UCSD-AML1 (cell line): ENCODE data around the gene TEKT3.

ENCODE experiments used
- DNase-seq: peaks from one replicate; lab custom pipeline; 2025; ENCODE audit not compliant: unreplicated experiment; lab: John Stamatoyannopoulos, UW

The TEKT3 gene

DNA sequence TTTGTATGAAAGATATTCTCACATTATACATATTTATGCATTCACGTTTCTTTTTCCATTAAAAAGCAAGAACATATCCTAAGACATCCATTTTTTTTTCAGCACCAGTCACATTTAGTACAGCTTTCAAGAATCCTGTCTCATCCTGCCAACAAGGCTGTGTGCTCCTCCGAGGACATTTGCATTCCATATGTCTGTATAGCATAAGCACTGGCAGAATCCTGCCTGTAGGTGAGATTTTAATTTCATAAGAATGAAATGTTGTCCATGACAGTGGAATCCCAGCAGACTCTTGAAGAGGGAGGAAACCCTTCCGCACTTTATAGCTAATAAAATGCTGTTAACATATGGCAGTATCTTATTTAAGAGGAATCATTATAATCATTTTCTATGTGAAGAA, 73.4 kb downstream of the TEKT3 start:
- DNase-seq: no peak

DNA sequence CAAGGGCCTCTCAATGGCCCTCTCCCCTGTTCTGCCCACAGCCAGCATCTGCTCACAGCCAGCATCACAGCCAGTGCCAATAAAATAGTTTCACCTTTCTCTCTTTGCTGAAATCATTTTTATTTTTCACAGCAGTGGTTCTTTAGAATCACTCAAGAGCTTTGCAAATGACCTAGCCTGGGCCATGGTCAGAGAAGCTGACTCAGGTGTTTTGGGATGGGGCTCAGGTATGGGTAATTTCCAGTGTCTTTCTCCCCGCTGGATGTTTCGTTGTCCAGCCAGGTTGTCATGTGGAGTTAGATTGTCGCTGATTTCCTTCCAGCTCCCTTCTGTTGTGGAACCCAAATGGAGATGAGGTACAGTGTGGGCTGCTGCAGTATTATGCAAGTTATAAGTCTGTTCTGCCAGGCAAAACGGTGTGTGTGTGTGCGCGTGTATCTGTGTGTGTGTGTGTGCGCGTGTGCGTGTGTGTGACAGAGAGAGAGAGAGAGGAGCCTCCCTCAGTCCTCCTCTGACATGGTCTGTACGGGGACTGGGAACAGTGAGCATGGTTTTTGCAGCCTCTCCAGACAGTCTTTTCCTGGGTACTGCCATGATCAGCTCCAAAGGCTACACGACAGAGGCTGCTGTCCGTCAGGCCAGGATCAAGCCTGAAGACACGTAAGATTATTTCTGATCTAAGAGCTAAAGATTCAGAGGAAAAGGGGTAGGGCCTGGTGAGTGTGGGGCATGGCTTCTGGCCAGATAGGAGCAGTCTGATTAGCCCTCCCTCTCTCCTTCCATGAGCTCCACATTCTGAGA, 74.9 kb downstream of the TEKT3 start:
- DNase-seq: no peak

DNA sequence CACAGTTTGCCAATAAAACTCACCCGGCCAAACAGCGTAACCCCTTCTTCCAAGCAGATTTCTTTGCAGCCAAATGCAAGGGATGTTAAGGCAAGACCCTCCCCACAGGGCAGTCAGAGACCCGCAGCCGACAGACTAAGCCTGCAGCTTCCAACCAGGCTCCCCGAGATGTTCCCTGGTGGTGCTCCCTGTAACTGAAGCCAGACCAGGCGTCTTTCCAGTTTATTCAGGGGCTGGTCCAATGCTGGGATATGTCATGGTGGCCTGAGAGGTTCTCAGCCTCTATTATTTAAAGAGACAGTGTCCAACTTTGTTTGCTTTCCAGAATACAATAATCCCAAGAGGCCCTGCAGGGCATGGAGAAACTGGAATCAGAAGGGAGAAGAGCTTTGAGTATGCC, 76.3 kb downstream of the TEKT3 start, which contains the start of gene PMP22:
TSS of gene PMP22 (minus strand) at position 196 of the 400 bp plus-strand sequence. CDS start 4,599 bp downstream, outside the sequence.
- no peak for DNase-seq

DNA sequence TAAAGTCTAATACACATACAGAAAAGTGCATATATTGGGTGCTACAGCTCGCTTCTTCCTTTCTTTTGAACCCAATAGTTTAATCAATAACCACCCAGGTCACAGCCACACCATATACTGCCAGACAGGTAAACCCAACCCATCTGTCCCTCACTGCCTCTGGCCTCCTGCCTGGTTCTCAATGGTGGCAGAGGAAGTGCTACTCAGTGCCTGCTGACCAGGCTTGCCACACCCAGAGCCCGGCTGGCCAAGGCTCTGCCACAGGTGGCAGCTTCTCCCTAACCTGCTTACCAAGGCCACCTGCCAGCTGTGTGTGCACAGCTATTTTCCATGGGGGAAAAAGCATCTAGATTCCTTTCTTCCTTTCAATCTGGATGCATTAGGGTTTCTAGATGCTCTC, 76.9 kb downstream of the TEKT3 start:
- DNase-seq: no peak

DNA sequence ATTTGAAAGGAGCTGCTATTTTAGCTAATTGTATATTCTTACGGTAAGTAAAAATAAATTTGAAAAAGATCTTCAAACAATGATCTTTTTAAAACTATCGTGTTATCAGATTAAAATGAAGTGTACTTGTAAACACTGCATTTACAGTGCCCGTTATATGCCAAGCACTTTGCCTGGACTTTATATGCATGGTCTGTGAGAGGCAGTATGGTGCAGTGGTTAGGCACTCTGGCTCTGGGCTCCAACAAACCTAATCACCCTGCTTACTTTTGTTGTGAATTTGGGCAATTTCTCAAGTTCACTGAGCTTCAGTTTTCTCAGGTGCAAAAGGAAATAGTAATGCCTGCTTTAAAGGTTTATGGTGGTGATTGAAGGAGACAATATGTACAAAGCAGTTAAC, 77.7 kb downstream of the TEKT3 start:
- no peak for DNase-seq

DNA sequence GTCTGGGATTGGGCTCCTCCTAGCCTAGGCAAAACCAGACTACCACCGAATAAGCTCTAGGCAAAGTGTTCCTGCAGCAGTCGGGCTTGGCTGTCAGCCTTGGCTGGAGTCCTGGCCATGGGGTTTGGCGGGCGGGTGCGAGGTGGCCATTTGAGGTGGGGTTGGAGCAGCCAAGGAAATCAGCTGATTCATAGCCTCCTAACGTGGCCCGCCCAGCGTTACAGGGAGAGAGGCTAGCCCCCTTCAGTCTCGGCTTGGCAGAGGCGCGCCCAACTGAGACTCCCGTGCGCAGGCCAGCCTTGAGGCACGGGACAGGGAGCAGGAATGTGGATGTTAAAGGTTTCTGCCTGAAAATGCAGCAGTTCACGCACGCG, 78.2 kb downstream of the TEKT3 start:
- DNase-seq: no peak

DNA sequence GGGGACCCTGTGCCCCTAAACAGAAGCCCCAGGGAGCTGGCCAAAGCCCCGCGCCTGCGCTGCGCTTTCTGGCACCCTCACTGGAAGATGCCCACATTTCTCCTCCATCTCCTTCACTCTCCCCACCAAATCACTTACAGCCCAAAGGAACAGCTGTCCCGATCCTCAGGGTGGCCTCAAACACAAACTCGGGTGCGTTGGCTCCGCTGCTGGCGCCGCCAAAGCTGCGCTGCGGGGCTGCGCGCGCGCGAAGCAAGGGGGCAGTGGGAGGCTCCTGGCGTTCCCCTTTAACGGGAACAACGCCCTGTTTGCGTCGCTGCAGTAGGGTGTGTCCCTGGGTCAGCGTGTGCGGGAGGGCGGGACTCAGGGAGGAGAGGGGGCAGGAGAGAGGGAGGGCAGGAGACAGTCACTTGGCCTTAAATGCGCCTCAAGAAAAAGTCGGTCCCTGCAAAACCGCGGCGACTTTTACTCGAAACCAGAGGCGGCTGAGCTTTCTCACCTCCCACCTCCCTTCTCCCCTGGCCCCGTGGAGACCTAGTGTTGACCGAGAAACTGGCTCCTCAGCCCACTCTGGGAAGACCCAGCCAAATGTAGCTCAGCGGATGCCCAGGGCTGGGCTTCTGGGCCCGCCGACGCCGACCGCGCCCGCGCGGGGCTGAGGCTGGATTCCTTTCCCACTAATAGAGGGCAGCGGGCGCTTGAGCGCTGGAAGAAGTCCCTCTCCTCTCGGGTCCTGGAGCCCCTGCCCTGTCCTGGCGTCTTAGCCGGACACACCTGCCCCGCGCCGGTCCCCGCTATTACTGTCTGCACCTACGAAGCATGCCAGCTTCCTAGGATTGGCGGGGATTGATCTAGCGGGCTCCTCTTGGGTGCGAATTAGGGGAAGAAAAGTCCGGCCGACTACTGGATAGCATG, 78.8 kb downstream of the TEKT3 start:
- no peak for DNase-seq

DNA sequence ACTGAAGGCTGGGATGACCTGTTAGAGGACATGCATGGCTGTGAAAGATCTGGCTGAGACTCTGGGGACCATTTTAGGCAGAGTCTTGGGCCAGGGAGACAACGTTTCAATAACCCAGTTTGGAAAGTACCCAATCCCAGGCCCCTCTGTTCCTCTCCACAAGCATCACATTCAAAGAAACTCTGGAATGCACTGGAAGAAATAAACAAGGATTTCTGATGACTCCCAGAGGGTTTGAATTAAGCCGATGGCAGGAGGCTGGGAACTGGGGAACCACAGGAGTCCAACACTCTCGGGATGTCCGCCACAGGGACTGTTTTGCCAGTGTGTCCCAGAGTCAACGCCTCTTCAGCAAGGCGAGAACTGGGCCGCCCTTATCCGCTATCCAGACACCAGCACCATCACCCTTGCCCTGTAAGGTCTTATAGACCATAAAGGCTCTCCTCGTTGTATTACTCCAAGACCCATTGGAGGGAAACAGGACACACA, 79.6 kb downstream of the TEKT3 start:
- DNase-seq: no peak

DNA sequence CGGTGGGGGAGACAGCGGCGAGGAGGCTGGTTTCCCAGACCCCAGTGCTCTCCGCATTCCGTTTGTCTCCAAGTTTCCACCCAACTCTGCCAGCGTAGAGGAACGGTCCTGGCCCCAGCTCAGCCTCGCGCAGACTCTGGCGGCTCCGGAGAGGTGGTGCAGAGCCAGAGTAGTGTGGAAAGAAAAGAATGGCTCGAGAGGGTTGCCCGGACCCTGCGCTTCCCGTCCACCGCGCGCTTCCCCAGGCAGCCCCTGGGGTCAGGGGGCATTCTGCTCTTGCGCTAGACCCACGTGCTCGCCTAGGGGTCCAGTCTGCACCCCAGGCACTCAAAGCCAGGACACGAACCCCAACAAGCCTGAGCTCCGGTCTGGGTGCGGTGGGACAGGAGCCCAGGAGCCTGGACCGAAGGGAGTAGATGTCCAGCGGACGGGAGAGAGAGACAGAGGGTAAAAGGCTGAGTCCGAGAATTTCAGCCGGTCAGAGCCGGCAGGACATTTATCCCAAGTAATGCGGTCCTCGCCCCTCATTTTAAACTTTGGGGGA, 80.1 kb downstream of the TEKT3 start:
- no peak for DNase-seq

DNA sequence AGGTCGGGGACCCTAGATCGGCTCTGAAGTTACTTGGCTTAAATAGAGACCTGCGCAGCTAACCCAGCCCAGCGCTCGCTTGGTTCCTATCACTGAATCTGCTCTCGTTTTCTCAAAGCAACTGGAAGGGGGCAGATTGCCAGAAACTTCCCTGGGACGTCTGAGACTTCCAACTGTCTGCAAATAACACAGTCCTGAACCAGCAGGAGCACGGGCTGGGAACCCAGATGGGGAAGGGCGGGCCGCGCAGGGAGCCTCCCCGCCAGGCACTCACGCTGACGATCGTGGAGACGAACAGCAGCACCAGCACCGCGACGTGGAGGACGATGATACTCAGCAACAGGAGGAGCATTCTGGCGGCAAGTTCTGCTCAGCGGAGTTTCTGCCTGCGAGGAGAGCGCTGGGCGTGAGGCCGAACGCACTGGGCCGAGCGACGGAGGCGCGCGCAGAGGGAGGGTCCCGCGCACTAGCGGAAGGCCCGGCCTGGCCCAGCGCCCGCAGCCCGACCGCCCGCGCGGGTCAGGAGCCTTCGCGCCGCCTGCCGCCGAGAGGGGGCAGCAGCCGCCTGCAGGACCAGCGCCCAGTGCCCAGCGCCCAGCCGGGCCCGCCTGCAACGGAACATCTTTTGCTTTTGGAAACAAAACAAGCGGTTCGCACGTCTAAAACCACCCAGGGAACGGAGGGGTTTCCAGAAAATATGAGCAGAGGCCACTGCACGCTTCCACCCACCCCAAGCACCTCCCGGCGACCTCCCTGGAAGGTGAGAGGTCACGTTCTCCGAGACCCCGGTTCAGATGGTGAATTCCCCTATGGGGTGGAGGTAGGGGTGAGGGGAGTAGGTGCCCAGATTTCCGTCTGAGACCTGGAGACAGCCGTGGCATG, 80.8 kb downstream of the TEKT3 start:
- peak; percentile 69 for DNase-seq

DNA sequence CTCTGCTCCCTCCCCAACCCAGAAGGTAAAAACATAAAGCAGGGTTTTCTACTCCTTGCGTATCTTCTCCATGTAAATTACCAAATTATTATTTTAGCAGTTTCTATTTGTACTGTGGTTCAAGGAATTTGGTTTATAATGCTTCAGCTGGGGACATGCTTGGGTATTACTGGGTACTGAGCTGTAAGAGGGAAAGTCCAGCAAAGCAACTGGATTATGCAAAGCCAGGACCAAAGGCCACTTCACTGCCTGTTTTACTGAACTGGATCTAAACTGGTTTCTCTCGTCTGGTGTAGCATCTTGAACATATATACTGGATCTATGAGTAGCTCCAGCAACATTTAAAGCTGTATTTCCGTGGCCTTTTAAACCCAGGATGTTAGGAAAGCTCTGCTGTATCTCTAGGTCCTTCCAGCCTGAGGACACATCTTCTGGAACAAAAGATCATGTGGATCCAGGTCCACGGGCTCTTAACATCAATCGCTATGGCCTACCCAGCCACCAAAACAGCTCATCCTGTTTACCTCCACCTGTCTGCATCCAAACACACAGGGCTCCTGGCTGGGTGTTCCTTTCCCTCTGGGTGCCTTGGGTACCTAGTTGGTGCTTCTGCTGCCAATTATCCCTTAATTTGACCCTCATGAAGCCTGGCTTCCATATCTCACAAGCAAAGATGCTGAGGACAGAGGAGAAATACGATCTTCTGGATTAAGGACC, 83.4 kb downstream of the TEKT3 start:
- DNase-seq: no peak

DNA sequence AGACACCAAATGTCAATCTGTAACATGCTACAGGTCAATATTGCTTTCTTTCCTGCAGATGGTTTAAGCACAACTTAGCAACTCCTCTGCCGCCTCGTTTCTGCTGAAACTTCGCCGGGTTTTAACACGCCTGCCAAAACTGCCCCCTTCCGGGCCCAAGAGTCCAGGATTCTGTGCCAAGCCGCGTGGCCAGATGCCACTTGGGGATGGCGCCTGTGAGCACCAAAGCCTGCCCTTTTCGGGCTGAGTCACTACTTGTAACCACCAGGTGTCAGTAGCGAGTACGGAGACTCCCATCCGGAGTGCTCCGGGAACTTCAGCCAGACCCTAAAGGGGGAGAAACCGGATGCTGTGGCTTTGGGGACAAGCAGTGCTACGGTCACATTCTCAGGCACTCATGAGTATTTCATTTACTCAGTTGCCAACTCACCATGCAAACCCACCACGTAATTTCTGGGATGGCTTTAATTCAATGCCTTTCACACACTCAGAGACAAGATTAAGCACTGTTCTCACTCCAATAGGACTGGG, 84.1 kb downstream of the TEKT3 start:
- peak; percentile 68 for DNase-seq

DNA sequence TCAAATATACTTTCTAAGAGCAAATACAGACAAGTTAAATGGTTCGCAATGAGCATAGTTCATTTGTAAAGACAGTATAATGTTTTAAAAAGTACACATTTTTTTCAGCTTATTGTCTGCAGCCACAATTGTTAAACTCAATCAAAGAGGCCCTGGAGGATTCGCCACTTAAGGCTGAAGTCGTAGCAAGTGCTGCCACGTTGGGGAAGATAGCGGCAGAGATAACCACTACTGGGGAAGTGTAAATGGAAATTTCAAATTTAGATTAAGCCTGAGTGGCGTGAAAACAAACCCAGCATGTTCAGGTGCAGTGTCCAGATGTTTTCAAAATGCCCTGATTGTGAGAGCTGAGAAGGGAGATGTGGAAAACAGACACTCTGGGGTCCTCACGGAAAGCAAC, 84.7 kb downstream of the TEKT3 start:
- DNase-seq: no peak

DNA sequence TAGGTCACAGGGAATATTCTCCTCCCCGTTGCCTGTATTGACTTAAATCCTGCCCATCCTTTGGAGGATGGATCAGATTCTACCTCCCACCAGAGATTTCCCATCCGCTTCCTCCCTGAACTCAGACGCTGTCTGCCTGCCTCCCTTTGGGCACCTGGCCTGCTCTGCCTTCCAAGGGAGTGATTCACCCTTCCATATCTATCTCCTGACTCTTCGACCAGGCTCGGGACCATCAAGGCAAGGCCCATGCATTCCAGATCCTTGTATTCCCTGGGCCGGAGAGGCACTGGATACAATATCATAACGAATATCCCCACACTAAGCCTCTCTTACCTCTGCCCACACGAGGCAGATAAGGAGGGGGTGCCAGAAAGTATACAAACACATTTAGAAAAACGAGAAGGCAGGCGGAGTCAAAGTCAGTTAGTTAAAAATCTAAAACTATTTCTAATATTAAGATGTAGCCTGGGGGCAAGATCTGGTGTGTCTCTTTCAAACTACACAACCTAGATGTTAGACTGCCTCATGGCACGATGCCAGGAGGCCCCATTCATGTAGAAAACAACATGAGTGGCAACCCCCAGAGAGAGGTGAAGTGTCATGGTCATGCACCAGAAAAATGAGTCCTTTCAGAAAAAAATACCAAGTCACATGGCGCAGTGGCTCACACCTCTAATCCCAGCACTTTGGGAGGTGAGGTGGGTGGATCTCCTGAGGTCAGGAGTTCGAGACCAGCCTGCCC, 85.5 kb downstream of the TEKT3 start:
- no peak for DNase-seq
